DOHH2 (cell line): ENCODE results near the gene SOCS6.

Experiments used
- H3F3A ChIP-seq: fragments of 200-600 bp; sonication (generic), shearing (Covaris generic); 2 replicates; pipeline ENCODE4 v1.6.0; 2016; ENCODE audit warnings: antibody characterized with exemption, mild to moderate bottlenecking; ENCODE audit not compliant: control insufficient read depth, insufficient read depth
- H3K27ac ChIP-seq: fragments of 200-600 bp; sonication (generic); 2 replicates; pipeline ENCODE4 v1.5.1; 2014; ENCODE audit warnings: low read depth, mild to moderate bottlenecking, low read length, moderate library complexity
- H3K27me3 ChIP-seq: fragments of 200-600 bp; sonication (generic); 2 replicates; pipeline ENCODE4 v1.6.1; 2014; ENCODE audit warnings: mild to moderate bottlenecking, low read length, mixed read lengths; ENCODE audit not compliant: control insufficient read depth
- H3K36me3 ChIP-seq: fragments of 200-600 bp; sonication (generic); 2 replicates; pipeline ENCODE4 v1.6.1; 2014; ENCODE audit warnings: mild to moderate bottlenecking, low read length, moderate library complexity, mixed read lengths; ENCODE audit not compliant: control insufficient read depth
- H3K4me1 ChIP-seq: fragments of 200-600 bp; sonication (generic); 2 replicates; pipeline ENCODE4 v1.6.1; 2014; ENCODE audit warnings: mild to moderate bottlenecking, low read length, mixed read lengths; ENCODE audit not compliant: control insufficient read depth
- H3K4me2 ChIP-seq: fragments of 200-600 bp; sonication (generic); 2 replicates; pipeline ENCODE4 v1.6.0; 2014; ENCODE audit warnings: mild to moderate bottlenecking, low read length, moderate library complexity
- H3K4me3 ChIP-seq: fragments of 200-600 bp; sonication (generic); 2 replicates; pipeline ENCODE4 v1.5.1; 2014; ENCODE audit warnings: mild to moderate bottlenecking, low read length, mixed read lengths
- H3K79me2 ChIP-seq: fragments of 200-600 bp; sonication (generic); 2 replicates; pipeline ENCODE4 v1.6.1; 2014; ENCODE audit warnings: mild to moderate bottlenecking, low read length, mixed read lengths; ENCODE audit not compliant: control insufficient read depth
- H3K9me2 ChIP-seq: fragments of 200-600 bp; sonication (generic); replicated peaks from 2 replicates; pipeline ENCODE4 v1.6.1; 2014; ENCODE audit warnings: mild to moderate bottlenecking, low read length, mixed read lengths; ENCODE audit not compliant: control insufficient read depth
- H3K9me3 ChIP-seq: fragments of 200-600 bp; sonication (generic); 2 replicates; pipeline ENCODE4 v1.6.1; 2014; ENCODE audit warnings: antibody characterized with exemption, low read length, mixed read lengths; ENCODE audit not compliant: control insufficient read depth, insufficient read depth
- H4K20me1 ChIP-seq: fragments of 200-600 bp; sonication (generic); 2 replicates; pipeline ENCODE4 v1.6.0; 2014; ENCODE audit warnings: low read depth, mild to moderate bottlenecking, antibody characterized with exemption, low read length, moderate library complexity; ENCODE audit not compliant: control insufficient read depth, insufficient read depth
- EZH2phosphoT487 ChIP-seq: fragments of 200-600 bp; sonication (generic); IDR thresholded peaks from 2 replicates; pipeline ENCODE4 v1.6.1; 2017; ENCODE audit warnings: borderline replicate concordance, mild to moderate bottlenecking, antibody characterized with exemption, low read length, moderate library complexity, mixed read lengths
- TF ChIP-seq, protein P1 (sequence below): fragments of 200-600 bp; sonication (generic); IDR thresholded peaks from one replicate; pipeline ENCODE4 v1.5.1; 2014; ENCODE audit warnings: antibody characterized with exemption, mild to moderate bottlenecking, low read depth, low read length; ENCODE audit not compliant: poor library complexity, severe bottlenecking

The SOCS6 gene

DNA sequence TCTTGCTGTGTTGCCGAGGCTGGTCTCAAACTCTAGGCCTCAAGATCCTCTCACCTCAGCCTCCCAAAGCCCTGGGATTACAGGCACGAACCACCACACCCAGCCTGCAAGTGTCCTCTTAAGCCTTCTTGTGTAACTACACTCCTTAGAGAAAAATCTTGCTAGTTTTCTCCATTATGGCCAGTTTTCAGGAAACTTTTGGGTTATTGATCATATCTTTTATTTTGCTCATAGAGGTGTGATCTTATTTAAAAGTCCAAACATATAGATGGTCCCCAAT, 2.4 kb downstream of the SOCS6 start:
- H4K20me1 ChIP-seq: 0 out of 2 replicates have a peak, but pooled peaks cover 3% of the 10 kb centered on the region
- H3K4me2 ChIP-seq: no peak overlapping the region
- H3F3A ChIP-seq: no peaks in the 10 kb centered on the region
- peaks cover 61% of the 10 kb centered on the region for H3K79me2 ChIP-seq
- H3K27me3 ChIP-seq: no peaks in the 10 kb centered on the region
- H3K9me2 ChIP-seq: no peaks in the 10 kb centered on the region
- H3K4me3 ChIP-seq: no peak overlapping the region
- TF ChIP-seq, protein P1, sequence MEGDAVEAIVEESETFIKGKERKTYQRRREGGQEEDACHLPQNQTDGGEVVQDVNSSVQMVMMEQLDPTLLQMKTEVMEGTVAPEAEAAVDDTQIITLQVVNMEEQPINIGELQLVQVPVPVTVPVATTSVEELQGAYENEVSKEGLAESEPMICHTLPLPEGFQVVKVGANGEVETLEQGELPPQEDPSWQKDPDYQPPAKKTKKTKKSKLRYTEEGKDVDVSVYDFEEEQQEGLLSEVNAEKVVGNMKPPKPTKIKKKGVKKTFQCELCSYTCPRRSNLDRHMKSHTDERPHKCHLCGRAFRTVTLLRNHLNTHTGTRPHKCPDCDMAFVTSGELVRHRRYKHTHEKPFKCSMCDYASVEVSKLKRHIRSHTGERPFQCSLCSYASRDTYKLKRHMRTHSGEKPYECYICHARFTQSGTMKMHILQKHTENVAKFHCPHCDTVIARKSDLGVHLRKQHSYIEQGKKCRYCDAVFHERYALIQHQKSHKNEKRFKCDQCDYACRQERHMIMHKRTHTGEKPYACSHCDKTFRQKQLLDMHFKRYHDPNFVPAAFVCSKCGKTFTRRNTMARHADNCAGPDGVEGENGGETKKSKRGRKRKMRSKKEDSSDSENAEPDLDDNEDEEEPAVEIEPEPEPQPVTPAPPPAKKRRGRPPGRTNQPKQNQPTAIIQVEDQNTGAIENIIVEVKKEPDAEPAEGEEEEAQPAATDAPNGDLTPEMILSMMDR: no peak
- no peak for TF ChIP-seq EZH2phosphoT487
- no peaks in the 10 kb centered on the region for H3K9me3 ChIP-seq
- H3K36me3 ChIP-seq: no peaks in the 10 kb centered on the region
- no peak overlapping the region for H3K27ac ChIP-seq
- H3K4me1 ChIP-seq: 0 out of 2 replicates have a peak, but pooled peaks cover 4% of the 10 kb centered on the region

DNA sequence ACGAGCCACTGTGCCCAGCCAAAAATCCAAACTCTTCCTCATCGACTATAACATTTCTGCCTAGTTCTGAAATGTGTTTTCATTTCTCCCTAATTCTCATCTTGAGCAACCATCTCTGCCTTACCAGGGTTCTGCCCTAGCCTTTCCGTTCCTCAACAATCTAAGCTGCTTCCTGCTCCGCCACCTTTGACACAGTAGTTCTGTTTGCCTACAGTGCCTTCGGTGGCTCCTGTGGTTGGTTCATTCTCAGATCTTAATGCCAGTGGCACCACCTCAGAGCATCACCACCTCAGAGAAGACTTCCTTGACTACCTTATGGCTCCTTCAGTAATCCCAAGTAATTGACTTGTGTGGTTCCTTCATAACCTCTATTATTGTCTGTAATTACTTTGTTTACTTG, 3.8 kb downstream of the SOCS6 start:
- TF ChIP-seq, protein P1: no peak
- TF ChIP-seq EZH2phosphoT487: no peak

DNA sequence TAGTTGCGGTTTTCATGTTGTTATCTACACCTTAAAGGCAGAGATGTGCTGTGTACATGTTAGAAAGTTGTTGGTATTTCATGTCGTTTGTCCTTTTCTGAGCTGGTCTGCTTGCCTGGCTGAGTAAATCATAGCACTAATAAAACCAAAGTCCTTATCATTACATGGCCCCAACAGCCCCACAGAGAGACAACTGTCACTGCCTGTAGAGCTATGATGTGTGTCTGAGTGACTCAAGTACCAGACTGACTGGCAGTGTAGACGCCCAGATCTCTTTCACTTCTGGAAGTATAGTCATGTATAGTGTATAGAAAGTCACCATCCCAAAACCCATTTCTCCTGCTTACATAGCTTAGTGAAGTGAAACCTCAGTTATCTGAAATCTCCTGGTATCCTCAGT, 4.3 kb downstream of the SOCS6 start:
- Histone ChIP-seq H3K9me2 (no peaks in the 10 kb centered on the region), H3F3A (no peaks in the 10 kb centered on the region), H3K27me3 (no peaks in the 10 kb centered on the region), H3K9me3 (no peaks in the 10 kb centered on the region), H3K4me1 (0 out of 2 replicates have a peak, but pooled peaks cover 4% of the 10 kb centered on the region), H3K36me3 (no peaks in the 10 kb centered on the region), H3K4me3 (no peak overlapping the region), H4K20me1 (0 out of 2 replicates have a peak, but pooled peaks cover 3% of the 10 kb centered on the region), H3K4me2 (no peak overlapping the region), H3K79me2 (peaks cover 75% of the 10 kb centered on the region), H3K27ac (no peak overlapping the region)
- no peak for TF ChIP-seq EZH2phosphoT487
- TF ChIP-seq, protein P1: no peak

More for the DNA sequence above, 3.8 kb downstream of the SOCS6 start:
- H3F3A ChIP-seq: no peaks in the 10 kb centered on the region
- no peaks in the 10 kb centered on the region for H3K27me3 ChIP-seq
- no peaks in the 10 kb centered on the region for H3K36me3 ChIP-seq
- H3K27ac ChIP-seq: no peak overlapping the region
- no peak overlapping the region for H3K4me3 ChIP-seq
- peaks cover 72% of the 10 kb centered on the region for H3K79me2 ChIP-seq
- H4K20me1 ChIP-seq: 0 out of 2 replicates have a peak, but pooled peaks cover 3% of the 10 kb centered on the region
- no peak overlapping the region for H3K4me2 ChIP-seq
- H3K4me1 ChIP-seq: 0 out of 2 replicates have a peak, but pooled peaks cover 4% of the 10 kb centered on the region
- H3K9me3 ChIP-seq: no peaks in the 10 kb centered on the region
- H3K9me2 ChIP-seq: no peaks in the 10 kb centered on the region
